Erythroblast (primary cell): ENCODE results near the gene PEX6.

Source experiments
- DNase-seq, 2 experiments: peaks; one replicate each; lab custom pipeline; 2025; lab: John Stamatoyannopoulos, UW
- GATA1 ChIP-seq: IDR thresholded peaks from 2 replicates; pipeline ENCODE4 v1.6.1; 2011; ENCODE audit warnings: low read depth, mild to moderate bottlenecking, control low read depth, low read length, moderate library complexity
- POLR2A ChIP-seq: IDR thresholded peaks from 2 replicates; pipeline ENCODE4 v1.6.1; 2011; ENCODE audit warnings: mild to moderate bottlenecking, low read length

PEX6 gene

GRCh38 chr6:42984924-42985475, 6.0 kb upstream of the PEX6 start:
- TF ChIP-seq GATA1 (no peak), POLR2A (no peak)
- DNase-seq = peak; percentile 26 to 45

DNA sequence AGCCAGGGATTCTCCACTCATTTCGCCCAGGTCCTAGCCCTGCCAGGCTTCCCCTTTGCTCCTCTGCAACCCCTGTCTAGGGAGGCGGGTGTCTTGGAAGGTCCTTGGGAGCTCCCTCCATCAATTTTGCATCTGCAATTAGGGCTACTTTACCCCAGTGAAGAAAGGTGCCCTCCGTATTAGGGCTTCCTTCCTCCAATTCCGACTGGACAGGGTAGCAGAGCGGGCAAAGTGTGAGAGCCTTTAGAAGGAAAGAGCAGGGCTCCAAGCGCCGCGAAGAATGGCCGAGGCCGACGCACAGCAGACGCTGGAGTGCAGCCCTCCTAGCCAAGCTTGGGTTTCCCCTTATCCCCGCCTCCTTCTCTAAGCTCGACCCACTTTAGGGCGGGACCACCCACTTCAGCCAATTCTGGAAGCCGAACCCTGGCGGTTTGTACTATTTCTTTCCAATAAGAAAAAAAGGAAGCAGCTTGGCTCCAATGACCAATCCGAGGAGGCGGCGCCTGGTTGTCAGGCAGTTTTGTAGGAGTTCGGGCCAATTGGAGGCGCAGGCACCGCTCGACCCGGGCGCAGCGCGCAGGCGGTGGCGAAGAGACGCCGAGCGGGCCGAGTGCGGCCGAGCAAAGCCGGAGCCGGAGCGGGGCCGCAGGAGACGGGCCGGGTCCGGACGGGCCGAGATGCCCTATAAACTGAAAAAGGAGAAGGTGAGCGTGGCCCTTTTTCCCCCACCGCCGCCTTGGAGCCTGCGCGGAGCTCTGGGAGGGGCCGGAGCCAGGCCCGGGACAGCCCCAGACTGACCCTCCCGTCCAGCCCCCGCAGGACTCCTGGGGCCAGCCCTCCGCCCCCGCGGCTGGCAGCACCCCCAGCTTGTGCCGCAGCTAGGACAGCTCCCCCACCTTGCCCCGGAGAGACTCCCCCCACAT, 5.3 kb upstream of the PEX6 start, which contains the start of gene PPP2R5D:
Gene PPP2R5D, plus strand, starts transcription at position 570 of the 923 bp plus-strand sequence. Its CDS starts 108 bp downstream, at position 678.
- DNase-seq = peak; percentile 98
- TF ChIP-seq GATA1 = no peak
- peak; percentile 90 for TF ChIP-seq POLR2A

- DNase-seq = no peak
Observed at GRCh38 chr6:42981836-42982235, 2.9 kb upstream of the PEX6 start.

GRCh38 chr6:42979523-42980177, 669 bp upstream of the PEX6 start:
- DNase-seq = no peak
- TF ChIP-seq POLR2A (peak; percentile 0), GATA1 (no peak)

More at GRCh38 chr6:42981836-42982235, 2.9 kb upstream of the PEX6 start:
- no peak for TF ChIP-seq GATA1
- no peak for TF ChIP-seq POLR2A

GRCh38 chr6:42978487-42978838, 518 bp downstream of the PEX6 start:
- TF ChIP-seq GATA1 (no peak), POLR2A (no peak)
- peak; percentile 60 to 74 for DNase-seq

GRCh38 chr6:42974919-42975505, 4.0 kb downstream of the PEX6 start:
- TF ChIP-seq GATA1 = no peak
- TF ChIP-seq POLR2A = peak; percentile 24
- DNase-seq = no peak

DNA sequence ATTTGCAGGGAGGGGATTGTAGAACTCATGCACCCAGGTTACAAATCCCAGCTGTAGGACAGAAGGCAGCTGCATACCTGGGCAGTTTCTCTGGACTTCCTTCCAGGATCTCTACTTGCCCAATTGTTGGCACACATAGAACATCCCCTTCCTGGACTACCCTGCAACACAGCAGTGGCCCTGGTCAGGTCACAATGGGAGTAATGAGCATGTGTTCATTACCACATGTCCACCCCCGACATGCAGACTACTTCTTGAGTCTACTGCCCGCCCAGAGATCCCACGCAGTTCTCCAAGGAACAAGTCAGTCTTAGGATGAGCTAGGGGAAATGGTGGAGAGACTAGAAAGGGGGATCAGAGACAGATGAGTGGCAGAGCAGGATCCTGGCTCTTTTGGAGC, 5.1 kb downstream of the PEX6 start:
- no peak for DNase-seq
- TF ChIP-seq GATA1 = no peak
- no peak for TF ChIP-seq POLR2A

- DNase-seq = no peak
- no peak for TF ChIP-seq GATA1
- no peak for TF ChIP-seq POLR2A
Observed at GRCh38 chr6:42971746-42972327, 7.1 kb downstream of the PEX6 start.

DNA sequence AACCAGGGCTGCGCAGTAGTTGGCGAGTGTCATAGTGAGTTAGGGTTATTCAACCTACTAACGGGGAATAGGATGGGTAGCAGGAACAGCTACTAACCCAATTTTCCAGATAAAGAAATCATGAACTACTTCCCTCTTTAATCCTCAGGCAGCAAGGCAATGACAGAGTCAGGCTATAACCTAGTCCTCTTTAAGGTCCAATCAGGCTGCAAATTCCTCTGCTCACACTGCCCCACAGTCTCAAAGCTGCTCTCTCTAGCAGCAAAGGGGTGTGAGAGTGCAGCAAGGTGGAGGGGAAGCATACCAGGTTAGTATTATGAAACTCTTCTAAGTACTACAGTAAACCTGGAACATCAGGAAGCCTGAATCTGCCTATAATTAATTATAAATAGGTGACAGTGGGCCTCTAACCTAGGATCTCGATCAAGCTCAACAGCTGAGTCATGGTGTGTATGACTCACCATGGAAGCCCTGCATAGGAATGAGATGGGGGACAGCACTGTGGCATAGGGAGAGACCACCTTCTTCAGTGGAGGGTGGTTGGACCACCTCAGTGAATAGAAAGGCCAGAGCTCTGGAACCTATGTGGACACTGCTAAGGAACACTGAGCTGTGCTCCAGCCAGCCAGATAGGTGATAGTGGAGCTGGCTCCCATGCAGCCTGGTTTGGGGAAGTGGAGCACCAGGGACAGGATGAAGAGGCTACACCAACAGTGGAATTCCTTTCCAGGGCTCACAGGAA, 7.9 kb downstream of the PEX6 start:
- DNase-seq = peak; percentile 72 to 84
- TF ChIP-seq POLR2A (no peak), GATA1 (no peak)

GRCh38 chr6:42969934-42970333, 9.0 kb downstream of the PEX6 start:
- no peak for DNase-seq
- no peak for TF ChIP-seq POLR2A
- no peak for TF ChIP-seq GATA1

DNA sequence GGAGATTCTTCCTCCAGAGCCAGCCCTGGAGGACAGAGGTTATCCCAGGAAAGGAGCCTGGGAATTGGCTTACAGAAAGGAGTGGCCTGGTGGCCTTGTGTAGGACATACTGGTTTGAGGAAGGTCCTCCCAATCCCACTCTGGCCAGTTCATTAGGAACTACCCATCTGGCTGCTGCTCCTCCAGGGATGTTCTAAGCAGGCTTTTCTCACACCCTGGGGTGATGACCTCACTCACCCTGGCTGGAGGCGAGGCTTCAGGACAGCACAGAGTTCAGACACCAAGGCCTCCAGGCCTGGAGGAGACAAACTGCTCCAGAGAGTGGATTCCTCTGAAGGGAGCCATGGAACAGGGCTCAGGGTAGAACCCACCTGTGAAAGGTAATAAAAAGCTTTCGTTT, 9.6 kb downstream of the PEX6 start:
- TF ChIP-seq POLR2A (no peak), GATA1 (no peak)
- peak in 1 of 2 experiments; percentile 35 for DNase-seq

GRCh38 chr6:42968783-42969182, 10.2 kb downstream of the PEX6 start:
- DNase-seq = no peak
- TF ChIP-seq GATA1 = no peak
- no peak for TF ChIP-seq POLR2A

DNA sequence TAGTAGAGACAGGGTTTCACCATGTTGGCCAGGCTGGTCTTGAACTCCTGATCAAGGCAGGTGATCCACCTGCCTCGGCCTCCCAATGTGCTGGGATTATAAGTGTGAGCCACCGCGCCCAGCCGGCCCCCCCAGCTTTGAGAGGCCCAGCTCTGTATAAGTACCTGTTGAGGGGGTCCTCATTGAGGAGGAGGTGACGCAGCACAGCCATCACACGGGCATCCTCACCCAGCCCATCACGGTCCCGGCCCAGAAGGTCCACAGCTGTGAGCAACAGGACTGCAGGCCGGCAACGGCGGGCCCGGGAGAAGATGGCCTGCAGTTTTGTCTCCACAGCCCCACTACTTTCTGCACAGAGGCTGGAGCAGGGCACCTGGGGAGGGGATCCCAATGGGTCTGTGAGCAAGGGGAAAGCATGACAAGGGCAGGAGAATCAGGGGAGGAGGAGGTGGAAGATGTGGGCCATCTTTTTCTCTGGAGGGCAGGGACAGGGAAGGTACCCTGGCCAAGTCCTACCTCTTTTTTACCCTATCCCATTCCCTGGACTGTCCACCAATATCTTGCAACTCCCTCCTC, 10.8 kb downstream of the PEX6 start:
- no peak for TF ChIP-seq POLR2A
- no peak for TF ChIP-seq GATA1
- DNase-seq = no peak
